ENCODE measurements around the gene PKHD1.
"Not testable (repeated sequence)": the region's sequence is repeated elsewhere in the genome, so short reads cannot be mapped to it uniquely, and the experiment has no call there.

PKHD1 gene

GRCh38 chr6:51930602-51931001 lies 156.8 kb downstream of the PKHD1 start:
- DNase-seq (ENCODE audit: low read depth in 1 of 2, low spot score in 1 of 2): no peak

- DNase-seq (ENCODE audit: low read depth in 1 of 2, low spot score in 1 of 2): no peak
These were observed 157.4 kb downstream of the PKHD1 start for GRCh38 chr6:51929934-51930574.

- no peak for DNase-seq (ENCODE audit: low read depth in 1 of 2, low spot score in 1 of 2)
These were observed 159.1 kb downstream of the PKHD1 start for GRCh38 chr6:51928320-51928719.

GRCh38 chr6:51927450-51927849 lies 160.0 kb downstream of the PKHD1 start:
- DNase-seq (ENCODE audit: low read depth in 1 of 2, low spot score in 1 of 2): no peak

- DNase-seq (ENCODE audit: low read depth in 1 of 2, low spot score in 1 of 2): no peak
These were observed 161.3 kb downstream of the PKHD1 start for GRCh38 chr6:51926125-51926524.

GRCh38 chr6:51922479-51922878 lies 164.9 kb downstream of the PKHD1 start:
- DNase-seq (ENCODE audit: low read depth in 1 of 2, low spot score in 1 of 2): not testable (repeated sequence)

GRCh38 chr6:51918347-51918746 lies 169.1 kb downstream of the PKHD1 start:
- not testable (repeated sequence) for DNase-seq (ENCODE audit: low read depth in 1 of 2, low spot score in 1 of 2)

- DNase-seq (ENCODE audit: low read depth in 1 of 2, low spot score in 1 of 2): no peak
These were observed 172.3 kb downstream of the PKHD1 start for GRCh38 chr6:51915098-51915497.

GRCh38 chr6:51913265-51913664 lies 174.1 kb downstream of the PKHD1 start:
- no peak for DNase-seq (ENCODE audit: low read depth in 1 of 2, low spot score in 1 of 2)

GRCh38 chr6:51910851-51911250 lies 176.6 kb downstream of the PKHD1 start:
- no peak for DNase-seq (ENCODE audit: low read depth in 1 of 2, low spot score in 1 of 2)

GRCh38 chr6:51908243-51908642 lies 179.2 kb downstream of the PKHD1 start:
- DNase-seq (ENCODE audit: low read depth in 1 of 2, low spot score in 1 of 2): no peak

GRCh38 chr6:51901766-51902764 lies 185.3 kb downstream of the PKHD1 start:
- DNase-seq (ENCODE audit: low read depth in 1 of 2, low spot score in 1 of 2): no peak

GRCh38 chr6:51893366-51893765 lies 194.0 kb downstream of the PKHD1 start:
- DNase-seq (ENCODE audit: low read depth in 1 of 2, low spot score in 1 of 2): no peak

- no peak for DNase-seq (ENCODE audit: low read depth in 1 of 2, low spot score in 1 of 2)
These were observed 194.7 kb downstream of the PKHD1 start for GRCh38 chr6:51892750-51893149.

- DNase-seq (ENCODE audit: low read depth in 1 of 2, low spot score in 1 of 2): no peak
These were observed 195.1 kb downstream of the PKHD1 start for GRCh38 chr6:51892339-51892738.

GRCh38 chr6:51891784-51892183 lies 195.6 kb downstream of the PKHD1 start:
- no peak for DNase-seq (ENCODE audit: low read depth in 1 of 2, low spot score in 1 of 2)

GRCh38 chr6:51887859-51888258 lies 199.6 kb downstream of the PKHD1 start:
- no peak for DNase-seq (ENCODE audit: low read depth in 1 of 2, low spot score in 1 of 2)

GRCh38 chr6:51885957-51886356 lies 201.5 kb downstream of the PKHD1 start:
- DNase-seq (ENCODE audit: low read depth in 1 of 2, low spot score in 1 of 2): no peak

GRCh38 chr6:51868591-51869355 lies 218.6 kb downstream of the PKHD1 start:
- no peak for DNase-seq (ENCODE audit: low read depth in 1 of 2, low spot score in 1 of 2)

- no peak for DNase-seq (ENCODE audit: low read depth in 1 of 2, low spot score in 1 of 2)
These were observed 220.5 kb downstream of the PKHD1 start for GRCh38 chr6:51866867-51867266.

- no peak for DNase-seq (ENCODE audit: low read depth in 1 of 2, low spot score in 1 of 2)
These were observed 221.4 kb downstream of the PKHD1 start for GRCh38 chr6:51865996-51866395.

GRCh38 chr6:51865176-51865575 lies 222.2 kb downstream of the PKHD1 start:
- DNase-seq (ENCODE audit: low read depth in 1 of 2, low spot score in 1 of 2): no peak

All from activated T-helper 1 cell treated with anti-CD3 and anti-CD28 coated beads, Interleukin-2, amount 50 U/mL, for 16 hours (primary cell).